ENCODE measurements around the gene LDHD. TPM values are rescaled to one million over a fixed set of nuclear protein-coding genes. Genes with fewer than 3 reads are reported as not detected.

The LDHD gene
- total and polyA plus RNA-seq, 2 of the 8 experiments (the other 6 are each of a cell fraction or from before 2014, with no cell fraction given) = 14.9 to 18.2 TPM

DNA sequence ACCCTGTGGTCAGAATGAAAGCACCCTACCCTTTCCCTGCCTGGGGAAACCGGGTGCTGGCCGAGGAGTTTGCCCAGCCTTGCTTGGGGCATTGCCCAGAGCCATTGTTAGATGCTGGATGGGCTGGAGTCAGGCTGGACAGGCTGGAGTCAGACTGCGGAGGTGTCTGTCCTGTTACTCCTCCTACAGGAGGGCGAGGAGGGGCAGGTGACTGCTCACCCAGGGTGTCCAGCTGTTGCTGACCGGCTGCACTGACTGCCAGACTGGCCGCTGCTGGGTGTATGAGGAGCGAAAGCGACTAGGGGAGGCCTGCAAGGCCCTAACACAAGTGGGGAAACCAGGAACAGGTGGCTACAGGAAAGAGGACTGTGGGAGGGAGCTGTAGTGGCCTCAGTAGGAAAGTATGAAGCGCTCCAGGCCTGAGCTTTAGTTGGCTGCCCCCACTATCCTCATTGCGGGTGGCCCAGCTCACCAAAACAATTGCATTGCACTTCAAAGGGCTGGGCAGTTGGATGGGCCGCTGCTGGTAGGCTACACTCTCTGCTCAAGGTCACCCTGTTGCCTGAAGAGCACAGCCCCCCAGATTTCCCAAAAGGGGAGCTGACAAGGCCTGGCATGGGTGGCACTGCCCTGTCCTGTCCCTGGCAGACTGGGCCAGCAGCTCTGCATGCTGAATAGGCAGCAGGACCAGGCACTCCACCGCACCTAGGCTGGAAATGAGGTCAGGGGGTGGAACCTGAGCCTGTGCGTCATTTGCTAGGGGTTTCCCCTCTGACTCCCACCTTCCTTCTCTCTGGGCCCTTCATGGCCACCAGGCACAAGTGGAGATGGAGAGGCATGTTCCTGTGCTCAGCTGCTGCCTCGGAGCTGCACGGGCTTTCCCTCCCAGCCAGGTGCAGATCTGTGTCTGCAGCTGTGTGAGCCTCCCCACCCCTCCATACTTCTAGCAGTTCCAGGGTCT lies 18.4 kb downstream of the LDHD start:
- Histone ChIP-seq H4K5ac (ENCODE audit: insufficient read length, low read depth, low read length) (no peak overlapping the region), H3K36me3 (ENCODE audit: control insufficient read depth in 2 of 4, insufficient read depth in 4 of 4, low read length in 3 of 4) (peaks cover 0 to 2% (median 0%) of the 10 kb centered on the region in 4 experiments; a peak in 1 of 8 replicates), H2AK5ac (ENCODE audit: low read depth, low read length) (no peak overlapping the region), H3K27me3 (replicated peaks in 1 of 4; ENCODE audit: control insufficient read depth in 3 of 4, extremely low read depth in 1 of 4, insufficient read depth in 3 of 4, low read length in 3 of 4) (no peaks in the 10 kb centered on the region), H3K9ac (replicated peaks in 1 of 4; ENCODE audit: extremely low read depth in 1 of 4, low read depth in 3 of 4, low read length in 3 of 4) (no peak overlapping the region; a peak in 1 of 7 replicates), H4K91ac (replicated peaks; ENCODE audit: insufficient read length, low read length) (no peak overlapping the region), H3K9me3 (ENCODE audit: insufficient read depth in 2 of 2, low read depth in 1 of 2, low read length in 1 of 2) (no peaks in the 10 kb centered on the region), H3K56ac (replicated peaks; ENCODE audit: insufficient read length, low read depth, low read length) (no peak overlapping the region), H2AFZ (ENCODE audit: low read length) (no peak overlapping the region), H4K20me1 (replicated peaks in 1 of 2; ENCODE audit: control insufficient read depth in 1 of 2, insufficient read depth in 2 of 2, low read length in 2 of 2) (peaks cover 11 to 18% of the 10 kb centered on the region in 2 experiments), H3K4me1 (replicated peaks in 1 of 4; ENCODE audit: control insufficient read depth in 3 of 4, insufficient read depth in 4 of 4, low read length in 3 of 4) (peaks cover 9 to 49% (median 32%) of the 10 kb centered on the region in 4 experiments), H3K79me1 (ENCODE audit: low read depth, low read length) (peaks cover 21% of the 10 kb centered on the region), H3K14ac (ENCODE audit: insufficient read length) (no peak overlapping the region), H3K79me2 (ENCODE audit: control insufficient read depth in 1 of 2, insufficient read depth in 2 of 2, low read length in 2 of 2) (peaks cover 0 to 26% of the 10 kb centered on the region in 2 experiments; a peak in 1 of 4 replicates), H2BK12ac (ENCODE audit: low read depth, low read length) (peak overlapping the region; percentile 91; the same call in 1 of the 2 replicates), H3K4ac (replicated peaks; ENCODE audit: insufficient read length, low read depth, low read length) (no peak overlapping the region), H2BK5ac (ENCODE audit: low read depth, low read length) (no peak overlapping the region; the same call in 1 of the 2 replicates), H3K23ac (ENCODE audit: insufficient read length) (no peak overlapping the region), H3K23me2 (ENCODE audit: low read depth, low read length) (no peaks in the 10 kb centered on the region), H2BK20ac (ENCODE audit: low read length) (peak overlapping the region; percentile 36; the same call in 1 of the 2 replicates), H4K8ac (ENCODE audit: extremely low read depth, insufficient read depth, low read length) (no peak overlapping the region; the same call in 1 of the 2 replicates), H2BK15ac (ENCODE audit: low read length) (peak overlapping the region; percentile 53; the same call in 1 of the 2 replicates), H2BK120ac (replicated peaks; ENCODE audit: low read depth, low read length) (no peak overlapping the region), H3K4me2 (ENCODE audit: insufficient read depth in 1 of 2, low read depth in 2 of 2, low read length in 2 of 2) (peak overlapping the region; percentile 22 to 44; a peak in 2 of 4 replicates), H3K27ac (ENCODE audit: low read depth, low read length) (0 out of 2 replicates have a peak overlapping the region, but pooled peaks have one; percentile 32), H3K4me3 (ENCODE audit: extremely low read depth in 1 of 4, insufficient read depth in 2 of 4, low read depth in 3 of 4, low read length in 4 of 4) (no peak overlapping the region), H3K18ac (ENCODE audit: extremely low read depth, low read length) (peak overlapping the region; percentile 56)
- FAIRE-seq (no peak), DNase-seq (ENCODE audit: low read depth in 1 of 2, low spot score in 2 of 2) (no peak)
- CTCF ChIA-PET (ENCODE audit: partially characterized antibody) = interaction anchor here (0.6 to 8.0 kb wide), 23 partner anchors 10 to 100 kb away, joined by 3 to 133 read pairs (median 4); partner anchors contain the start of gene ZNRF1
- POLR2A ChIA-PET (ENCODE audit: partially characterized antibody) = interaction anchor here (0.8 to 5.0 kb wide), 7 partner anchors 12 to 120 kb away, joined by 3 to 42 read pairs (median 4); partner anchors contain the start of genes LDHD and ZNRF1
- WGBS, 2 experiments (ENCODE audit: extremely low coverage in 1 of 2, insufficient coverage in 1 of 2, insufficient read length in 1 of 2, insufficient replicate concordance in 2 of 2, low coverage in 1 of 2, low lambda C conversion rate in 2 of 2, missing lambda C conversion rate in 1 of 2) = 75% methylated on average over 15 of the region's 15 CpGs; no CpG with 5 or more reads in 1 of the 2 experiments
- TF ChIP-seq GTF2F1 (IDR thresholded peaks at IDR 0.05; ENCODE audit: borderline replicate concordance, low read depth, low read length) (no peak), ZNF274 (IDR thresholded peaks at IDR 0.05; ENCODE audit: borderline replicate concordance, extremely low read depth, low read length) (no peak), CBX5 (IDR thresholded peaks at IDR 0.05; ENCODE audit: low read depth, low read length) (no peak), KDM4A (IDR thresholded peaks at IDR 0.05; ENCODE audit: low read depth, low read length, severe bottlenecking) (no peak), POLR2A (IDR thresholded peaks at IDR 0.05; ENCODE audit: control extremely low read depth in 1 of 2, low read depth in 2 of 2, low read length in 2 of 2) (no peak), ASH2L (IDR thresholded peaks at IDR 0.05; ENCODE audit: low read length) (no peak), TBP (IDR thresholded peaks at IDR 0.05; ENCODE audit: low read depth, low read length) (no peak), TEAD4 (IDR thresholded peaks at IDR 0.05; ENCODE audit: low read depth, low read length) (no peak)
- TF ChIP-seq, protein P1, sequence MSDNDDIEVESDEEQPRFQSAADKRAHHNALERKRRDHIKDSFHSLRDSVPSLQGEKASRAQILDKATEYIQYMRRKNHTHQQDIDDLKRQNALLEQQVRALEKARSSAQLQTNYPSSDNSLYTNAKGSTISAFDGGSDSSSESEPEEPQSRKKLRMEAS (IDR thresholded peaks at IDR 0.05) = no peak

Measured in H1 (cell line).